HCT116 (cell line): ENCODE results near the gene TMEM109. TPM values are rescaled to one million over a fixed set of nuclear protein-coding genes. Genes with fewer than 3 reads are reported as not detected.

Experiments
- ATAC-seq: fragments of 200-7000 bp; cut with Tn5 transposase; 2 replicates; pipeline ENCODE4 v1.9.1; 2020; ENCODE audit warnings: mild to moderate bottlenecking, moderate library complexity
- BruUV-seq: library from RNA; stranded (reverse); fragments of 400-500 nt; replicated peaks from 2 replicates; lab custom pipeline; 2021; lab: Mats Ljungman, UMichigan
- CTCF ChIA-PET: fragments of 300-600 bp; sonication (Branson Sonifier 250); formaldehyde crosslinking; loops from one replicate; lab custom pipeline; 2021; ENCODE audit warnings: antibody characterized with exemption; lab: Charles Lee
- POLR2A ChIA-PET: fragments of 300-600, 350-600 bp; sonication (Branson Sonifier 250); formaldehyde crosslinking; loops from one replicate; lab custom pipeline; 2021; ENCODE audit warnings: antibody characterized with exemption; lab: Charles Lee
- RAD21 ChIA-PET, 2 experiments: fragments of 300-600 bp; sonication (Branson Sonifier 250); formaldehyde crosslinking; loops; one replicate each; lab custom pipeline; 2023; ENCODE audit warnings: low total read pairs in 2 of 2; ENCODE audit not compliant: uncharacterized antibody in 2 of 2, unreplicated experiment in 2 of 2, low non-redundant PET in 1 of 2; lab: Charles Lee
- DNase-seq: peaks from one replicate; pipeline ENCODE4 v3.0.0-alpha.2; 2010; ENCODE audit warnings: low read depth, low spot score
- H2AFZ ChIP-seq: fragments of 200-600 bp; shearing (Covaris generic), sonication (generic); 2 replicates; pipeline ENCODE4 v1.6.1; 2017; ENCODE audit warnings: low read depth, mixed run types, mixed read lengths, antibody characterized with exemption, low read length; ENCODE audit not compliant: poor library complexity, severe bottlenecking
- H3K27ac ChIP-seq: 2 replicates; pipeline ENCODE4 v1.5.1; 2012; ENCODE audit warnings: low read depth, low read length
- H3K27me3 ChIP-seq: fragments of 200-600 bp; sonication (generic); 2 replicates; pipeline ENCODE4 v1.6.1; 2016; ENCODE audit warnings: mixed run types, low read length, mixed read lengths; ENCODE audit not compliant: insufficient read depth
- H3K36me3 ChIP-seq, 2 experiments: fragments of 200-500 bp in 1 of 2; fragments of 200-600 bp in 1 of 2; sonication (Bioruptor generic) in 1 of 2; sonication (generic) in 1 of 2; 2 replicates each; pipeline versions ENCODE4 v1.5.1 to v1.6.1; 2014 to 2016; ENCODE audit warnings: low read length in 2 of 2, inconsistent platforms in 1 of 2, mixed read lengths in 1 of 2, mixed run types in 1 of 2; ENCODE audit not compliant: insufficient read depth in 2 of 2, control insufficient read depth in 1 of 2
- H3K4me1 ChIP-seq, 2 experiments: fragments of 200-600 bp in 1 of 2; sonication (generic) in 1 of 2; 2 replicates each; pipeline versions ENCODE4 v1.5.1 to v1.6.1; 2012 to 2017; ENCODE audit warnings: low read length in 2 of 2, inconsistent platforms in 1 of 2, mild to moderate bottlenecking in 1 of 2, mixed read lengths in 1 of 2, mixed run types in 1 of 2, moderate library complexity in 1 of 2; ENCODE audit not compliant: insufficient read depth in 2 of 2, control insufficient read depth in 1 of 2
- H3K4me2 ChIP-seq: fragments of 200-600 bp; sonication (generic); 2 replicates; pipeline ENCODE4 v1.6.1; 2017; ENCODE audit warnings: mixed run types, low read length, mixed read lengths
- H3K4me3 ChIP-seq, 2 experiments: fragments of 200-600 bp in 1 of 2; sonication (generic) in 1 of 2; replicated peaks in 1 of 2; 2 replicates each; pipeline ENCODE4 v1.5.1; 2011 to 2016; ENCODE audit warnings: low read length in 2 of 2, control low read depth in 1 of 2, low read depth in 1 of 2, mild to moderate bottlenecking in 1 of 2, mixed read lengths in 1 of 2, mixed run types in 1 of 2
- H3K79me2 ChIP-seq: fragments of 200-600 bp; sonication (generic); 2 replicates; pipeline ENCODE4 v1.6.1; 2017; ENCODE audit warnings: mild to moderate bottlenecking, mixed run types, low read length, moderate library complexity, mixed read lengths; ENCODE audit not compliant: insufficient read depth
- H3K9ac ChIP-seq: fragments of 200-600 bp; sonication (generic); 2 replicates; pipeline ENCODE4 v1.6.1; 2016; ENCODE audit warnings: low read length, mixed read lengths
- H3K9me2 ChIP-seq: fragments of 200-600 bp; sonication (generic), shearing (Covaris generic); 2 replicates; pipeline ENCODE4 v1.6.1; 2017; ENCODE audit warnings: mixed run types, mild to moderate bottlenecking, moderate library complexity; ENCODE audit not compliant: insufficient read depth
- H3K9me3 ChIP-seq, 2 experiments: fragments of 200-500 bp in 1 of 2; fragments of 200-600 bp in 1 of 2; sonication (Bioruptor generic) in 1 of 2; sonication (generic) in 1 of 2; 2 replicates each; pipeline ENCODE4 v1.6.1; 2014 to 2017; ENCODE audit warnings: low read length in 2 of 2, mixed read lengths in 2 of 2, inconsistent platforms in 1 of 2, low read depth in 1 of 2, mild to moderate bottlenecking in 1 of 2, mixed run types in 1 of 2, moderate library complexity in 1 of 2; ENCODE audit not compliant: control insufficient read depth in 1 of 2, insufficient read depth in 1 of 2
- H4K20me1 ChIP-seq: fragments of 200-600 bp; sonication (generic), shearing (Covaris generic); 2 replicates; pipeline ENCODE4 v1.6.1; 2017; ENCODE audit warnings: mixed run types, mild to moderate bottlenecking, moderate library complexity; ENCODE audit not compliant: insufficient read depth
- CBX3 ChIP-seq: IDR thresholded peaks from 2 replicates; pipeline ENCODE4 v1.6.1; 2012; ENCODE audit warnings: low read depth
- CEBPB ChIP-seq: IDR thresholded peaks from 2 replicates; pipeline ENCODE4 v1.6.1; 2012; ENCODE audit warnings: low read depth
- EGR1 ChIP-seq: IDR thresholded peaks from 2 replicates; pipeline ENCODE4 v1.6.1; 2012; ENCODE audit warnings: low read depth
- ELF1 ChIP-seq: IDR thresholded peaks from 2 replicates; pipeline ENCODE4 v1.6.1; 2012; ENCODE audit warnings: low read depth, borderline replicate concordance
- POLR2AphosphoS5 ChIP-seq: IDR thresholded peaks from 2 replicates; pipeline ENCODE4 v1.6.1; 2011; ENCODE audit warnings: mild to moderate bottlenecking, low read depth, low read length, moderate library complexity
- RAD21 ChIP-seq: IDR thresholded peaks from 2 replicates; pipeline ENCODE4 v1.6.1; 2012; ENCODE audit warnings: low read depth, mild to moderate bottlenecking
- SP1 ChIP-seq: IDR thresholded peaks from 2 replicates; pipeline ENCODE4 v1.6.1; 2012; ENCODE audit warnings: low read depth
- SRF ChIP-seq: IDR thresholded peaks from 2 replicates; pipeline ENCODE4 v1.6.1; 2012; ENCODE audit warnings: low read depth
- TCF7L2 ChIP-seq: IDR thresholded peaks from 2 replicates; pipeline ENCODE4 v1.7.0; 2011; ENCODE audit warnings: borderline replicate concordance, inconsistent platforms; ENCODE audit not compliant: insufficient read depth, insufficient read length; ENCODE audit errors: extremely low read depth
- YY1 ChIP-seq: IDR thresholded peaks from 2 replicates; pipeline ENCODE4 v1.6.1; 2011; ENCODE audit warnings: low read length, low read depth, moderate library complexity, mild to moderate bottlenecking; ENCODE audit not compliant: insufficient replicate concordance; ENCODE audit errors: extremely low read depth
- ZFX ChIP-seq: fragments of 450-650 bp; IDR thresholded peaks from 2 replicates; pipeline ENCODE4 v1.6.1; 2017
- ZNF274 ChIP-seq: fragments of 200-500 bp; sonication (Bioruptor generic); IDR thresholded peaks from 2 replicates; pipeline ENCODE4 v1.6.1; 2014; ENCODE audit warnings: mild to moderate bottlenecking, low read depth, low read length, inconsistent platforms
- intact Hi-C: fragments of 100-400 bp; cut with micrococcal nuclease; formaldehyde crosslinking; loops from 2 replicates; pipeline ENCODE4 v1.10.0; 2022
- total RNA-seq: library from RNA; stranded (reverse); gene quantifications from one replicate; pipeline ENCODE4 v1.2.1, GENCODE V29; 2021; ENCODE audit not compliant: unreplicated experiment
- TF ChIP-seq, protein P1 (sequence below): IDR thresholded peaks from 2 replicates; pipeline ENCODE4 v1.6.1; 2012
- TF ChIP-seq, protein P2 (sequence below): IDR thresholded peaks from 2 replicates; pipeline ENCODE4 v1.6.1; 2011; ENCODE audit warnings: mild to moderate bottlenecking, low read length, moderate library complexity; ENCODE audit not compliant: insufficient replicate concordance; ENCODE audit errors: extremely low read depth
- TF ChIP-seq, protein P3 (sequence below): IDR thresholded peaks from 2 replicates; pipeline ENCODE4 v1.6.1; 2012

TMEM109 gene
- total RNA-seq, 1 experiment from 2014 or later: 44.4 TPM

GRCh38 chr11:60934124-60934789, 20.3 kb downstream of the TMEM109 start:
- CTCF ChIA-PET: no interaction called here
- H2AFZ ChIP-seq: no peak overlapping the region
- no peaks in the 10 kb centered on the region for H3K4me1 ChIP-seq
- no peak overlapping the region for H3K4me3 ChIP-seq
- no peaks in the 10 kb centered on the region for H3K9me3 ChIP-seq
- no TSS peak for BruUV-seq
- no peaks in the 10 kb centered on the region for H4K20me1 ChIP-seq
- H3K79me2 ChIP-seq: no peaks in the 10 kb centered on the region
- no peak overlapping the region for H3K9ac ChIP-seq
- intact Hi-C loops: no loop called here
- no peaks in the 10 kb centered on the region for H3K9me2 ChIP-seq
- TF ChIP-seq, protein P1, sequence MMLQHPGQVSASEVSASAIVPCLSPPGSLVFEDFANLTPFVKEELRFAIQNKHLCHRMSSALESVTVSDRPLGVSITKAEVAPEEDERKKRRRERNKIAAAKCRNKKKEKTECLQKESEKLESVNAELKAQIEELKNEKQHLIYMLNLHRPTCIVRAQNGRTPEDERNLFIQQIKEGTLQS: no peak
- TF ChIP-seq ZNF274: no peak
- TF ChIP-seq EGR1: no peak
- no peak for TF ChIP-seq CBX3
- TF ChIP-seq ZFX: no peak
- no peak for TF ChIP-seq YY1
- RAD21 ChIA-PET: no interaction called here
- POLR2A ChIA-PET: no interaction called here
- peaks cover 8 to 15% of the 10 kb centered on the region in 2 experiments; a peak in 3 of 4 replicates for H3K36me3 ChIP-seq
- no peak overlapping the region for H3K4me2 ChIP-seq
- DNase-seq (no peak), ATAC-seq (no peak)
- H3K27me3 ChIP-seq: no peaks in the 10 kb centered on the region
- H3K27ac ChIP-seq: no peak overlapping the region

- Histone ChIP-seq H3K27me3 (no peaks in the 10 kb centered on the region), H3K9ac (no peak overlapping the region), H2AFZ (no peak overlapping the region), H4K20me1 (no peaks in the 10 kb centered on the region), H3K4me2 (no peak overlapping the region), H3K9me3 (no peaks in the 10 kb centered on the region), H3K4me1 (no peaks in the 10 kb centered on the region), H3K4me3 (no peak overlapping the region), H3K27ac (no peak overlapping the region), H3K79me2 (no peaks in the 10 kb centered on the region), H3K9me2 (no peaks in the 10 kb centered on the region), H3K36me3 (peaks cover 8 to 11% of the 10 kb centered on the region in 2 experiments; a peak in 3 of 4 replicates)
- no TSS peak for BruUV-seq
- intact Hi-C loops: no loop called here
- CTCF ChIA-PET: no interaction called here
- POLR2A ChIA-PET: no interaction called here
- DNase-seq: no peak
- RAD21 ChIA-PET: no interaction called here
- ATAC-seq: no peak
- TF ChIP-seq SRF (no peak), EGR1 (no peak), ELF1 (no peak), POLR2AphosphoS5 (no peak), ZFX (no peak), YY1 (no peak), SP1 (no peak), CEBPB (no peak), TCF7L2 (no peak), RAD21 (no peak)
- TF ChIP-seq, protein P2, sequence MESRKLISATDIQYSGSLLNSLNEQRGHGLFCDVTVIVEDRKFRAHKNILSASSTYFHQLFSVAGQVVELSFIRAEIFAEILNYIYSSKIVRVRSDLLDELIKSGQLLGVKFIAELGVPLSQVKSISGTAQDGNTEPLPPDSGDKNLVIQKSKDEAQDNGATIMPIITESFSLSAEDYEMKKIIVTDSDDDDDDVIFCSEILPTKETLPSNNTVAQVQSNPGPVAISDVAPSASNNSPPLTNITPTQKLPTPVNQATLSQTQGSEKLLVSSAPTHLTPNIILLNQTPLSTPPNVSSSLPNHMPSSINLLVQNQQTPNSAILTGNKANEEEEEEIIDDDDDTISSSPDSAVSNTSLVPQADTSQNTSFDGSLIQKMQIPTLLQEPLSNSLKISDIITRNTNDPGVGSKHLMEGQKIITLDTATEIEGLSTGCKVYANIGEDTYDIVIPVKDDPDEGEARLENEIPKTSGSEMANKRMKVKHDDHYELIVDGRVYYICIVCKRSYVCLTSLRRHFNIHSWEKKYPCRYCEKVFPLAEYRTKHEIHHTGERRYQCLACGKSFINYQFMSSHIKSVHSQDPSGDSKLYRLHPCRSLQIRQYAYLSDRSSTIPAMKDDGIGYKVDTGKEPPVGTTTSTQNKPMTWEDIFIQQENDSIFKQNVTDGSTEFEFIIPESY: no peak
- TF ChIP-seq, protein P3, sequence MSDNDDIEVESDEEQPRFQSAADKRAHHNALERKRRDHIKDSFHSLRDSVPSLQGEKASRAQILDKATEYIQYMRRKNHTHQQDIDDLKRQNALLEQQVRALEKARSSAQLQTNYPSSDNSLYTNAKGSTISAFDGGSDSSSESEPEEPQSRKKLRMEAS: no peak
These were observed 21.0 kb downstream of the TMEM109 start for GRCh38 chr11:60934790-60935605.
